Measurements from ENCODE around the gene CNNM4.

The CNNM4 gene

DNA sequence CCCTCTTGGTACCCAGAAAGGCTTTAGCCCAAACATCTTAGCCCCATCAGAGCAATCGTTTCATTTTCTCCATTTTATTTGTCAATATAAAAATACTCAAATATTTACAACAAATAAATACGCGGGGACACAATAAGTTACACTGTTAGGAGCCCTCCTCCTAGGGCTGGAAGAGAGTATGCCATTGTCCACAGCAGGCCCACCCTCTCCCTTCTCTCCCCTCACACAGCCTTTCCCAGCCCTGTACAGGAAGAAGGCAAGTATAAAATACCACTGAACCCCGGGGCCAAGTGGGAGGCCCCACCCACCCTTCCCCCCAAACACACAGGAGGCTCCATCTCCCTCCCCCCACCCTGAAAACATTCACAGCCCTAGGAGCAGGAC, 99.0 kb downstream of the CNNM4 start:
- Histone ChIP-seq H3K9me3 (ENCODE audit: low read length) (no peaks in the 10 kb centered on the region), H3K36me3 (ENCODE audit: insufficient read depth, low read length) (peaks cover 42% of the 10 kb centered on the region), H3K27me3 (ENCODE audit: insufficient read depth, low read length) (no peaks in the 10 kb centered on the region), H2AFZ (ENCODE audit: low read depth, low read length) (no peak overlapping the region), H3K4me1 (ENCODE audit: insufficient read depth, low read length) (peaks cover 18% of the 10 kb centered on the region), H3K4me3 (ENCODE audit: low read length) (no peak overlapping the region)

DNA sequence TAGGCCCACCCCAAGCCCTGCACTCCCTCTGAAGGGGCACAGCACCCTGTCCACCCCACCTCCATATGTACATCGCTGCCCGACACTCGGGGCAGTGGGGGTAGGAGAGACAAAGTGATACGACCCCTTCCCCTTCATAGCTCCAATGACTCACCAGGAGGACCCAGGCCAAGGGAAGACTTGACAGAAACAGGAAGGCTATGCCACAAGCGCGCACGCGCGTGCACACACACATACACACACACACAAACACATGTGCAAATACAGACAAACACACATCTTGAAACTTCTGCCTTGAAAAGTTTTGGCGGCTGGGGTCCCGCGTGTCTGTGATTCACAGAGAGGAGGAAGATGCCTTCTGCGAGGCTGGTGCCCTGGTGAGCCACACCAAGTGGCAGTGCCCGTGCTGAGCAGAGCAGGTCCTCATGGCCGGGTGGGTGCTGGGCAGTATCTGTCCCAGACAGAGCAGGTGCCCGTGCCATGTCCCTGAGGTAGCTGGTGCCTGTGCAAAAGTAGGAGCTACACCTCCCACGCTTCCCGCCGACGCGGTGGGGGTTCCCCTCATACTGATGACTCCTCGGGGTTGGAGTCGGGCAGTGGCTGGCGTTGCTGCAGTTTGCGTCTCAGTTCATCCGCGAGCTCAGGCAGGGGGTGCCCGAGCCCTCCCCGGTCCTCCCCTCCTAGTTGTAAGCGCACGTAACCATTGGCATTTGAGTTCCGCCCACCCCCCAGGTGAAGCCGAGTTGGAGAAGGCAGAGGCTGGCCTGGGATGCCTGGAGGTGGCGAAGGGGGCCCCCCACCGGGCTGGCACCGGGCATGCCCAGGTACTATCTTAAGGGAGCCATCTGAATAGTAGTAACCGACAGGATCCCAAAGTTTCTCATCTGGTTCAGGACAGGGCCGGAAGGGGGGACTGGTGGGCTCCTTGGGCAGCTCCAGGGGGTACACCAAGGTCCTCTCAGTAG, 99.6 kb downstream of the CNNM4 start:
- Histone ChIP-seq H3K4me3 (ENCODE audit: low read length) (no peak overlapping the region), H3K9me3 (ENCODE audit: low read length) (no peaks in the 10 kb centered on the region), H3K36me3 (ENCODE audit: insufficient read depth, low read length) (peaks cover 49% of the 10 kb centered on the region), H3K27me3 (ENCODE audit: insufficient read depth, low read length) (no peaks in the 10 kb centered on the region), H3K4me1 (ENCODE audit: insufficient read depth, low read length) (peaks cover 18% of the 10 kb centered on the region), H2AFZ (ENCODE audit: low read depth, low read length) (no peak overlapping the region)

DNA sequence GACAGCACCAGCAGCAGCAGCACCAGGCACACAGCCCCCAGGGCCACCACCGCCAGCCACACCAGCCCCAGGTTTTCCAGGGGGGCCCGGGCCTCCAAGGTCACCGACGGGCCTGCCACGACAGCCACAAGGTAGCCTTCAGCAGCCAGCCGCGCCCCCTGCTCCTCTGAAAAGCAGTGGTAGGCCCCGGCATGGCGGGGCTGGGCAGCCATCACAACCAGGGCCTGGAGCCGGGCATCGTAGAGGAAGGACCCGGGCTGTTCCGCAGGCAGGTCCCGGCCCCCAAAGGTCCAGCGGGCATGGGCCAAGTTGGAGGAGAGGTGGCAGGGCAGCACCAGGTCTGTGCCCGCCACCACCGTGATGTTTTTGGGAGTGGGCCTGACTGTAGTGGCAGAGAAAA, 100.4 kb downstream of the CNNM4 start:
- Histone ChIP-seq H3K9me3 (ENCODE audit: low read length) (no peaks in the 10 kb centered on the region), H3K27me3 (ENCODE audit: insufficient read depth, low read length) (no peaks in the 10 kb centered on the region), H3K4me3 (ENCODE audit: low read length) (no peak overlapping the region), H2AFZ (ENCODE audit: low read depth, low read length) (no peak overlapping the region), H3K4me1 (ENCODE audit: insufficient read depth, low read length) (peaks cover 18% of the 10 kb centered on the region), H3K36me3 (ENCODE audit: insufficient read depth, low read length) (peaks cover 56% of the 10 kb centered on the region)

Measured in neuron (in vitro differentiated cells).